IgD-negative memory B cell (primary cell): ENCODE data around the gene LSM7. TPM values are rescaled to one million over a fixed set of nuclear protein-coding genes. Genes with fewer than 3 reads are reported as not detected.
A peak's percentile ranks its signal among the peaks of the same experiment; 100 is the strongest.

Experiments
- H3K27ac Mint-ChIP-seq, 3 donors: one replicate each; pipeline ENCODE4 v1.8.0; 2020 to 2022; ENCODE audit warnings: mild to moderate bottlenecking in 3 of 3, mixed read lengths in 3 of 3, moderate library complexity in 1 of 3
- H3K27me3 Mint-ChIP-seq: one replicate; pipeline ENCODE4 v1.8.0; 2021; ENCODE audit warnings: mixed read lengths
- H3K36me3 Mint-ChIP-seq: one replicate; pipeline ENCODE4 v1.8.0; 2020; ENCODE audit warnings: mild to moderate bottlenecking, mixed read lengths
- H3K4me1 Mint-ChIP-seq, 3 donors: one replicate each; pipeline ENCODE4 v1.8.0; 2020 to 2022; ENCODE audit warnings: mixed read lengths in 3 of 3, mild to moderate bottlenecking in 1 of 3
- H3K4me3 Mint-ChIP-seq, 4 donors: one replicate each; pipeline ENCODE4 v1.8.0; 2020 to 2022; ENCODE audit warnings: mild to moderate bottlenecking in 4 of 4, mixed read lengths in 4 of 4, moderate library complexity in 3 of 4
- H3K9me3 Mint-ChIP-seq, 3 donors: one replicate each; pipeline ENCODE4 v1.8.0; 2020 to 2021; ENCODE audit warnings: mixed read lengths in 3 of 3, mild to moderate bottlenecking in 1 of 3
- polyA plus RNA-seq: library from polyadenylated mRNA; unstranded; fragments of 300-500 nt; fragmentation: Illumina TruSeq; gene quantifications from one replicate; pipeline ENCODE4 v1.2.3, GENCODE V29; 2021

LSM7 gene
- polyA plus RNA-seq, 1 donor from 2014 or later: 308 TPM

- peaks cover 7 to 26% (median 22%) of the 10 kb centered on the region in 3 donors for H3K4me1 Mint-ChIP-seq
- H3K36me3 Mint-ChIP-seq: no peaks in the 10 kb centered on the region
- H3K9me3 Mint-ChIP-seq: peaks cover 5 to 9% (median 7%) of the 10 kb centered on the region in 3 donors
- H3K4me3 Mint-ChIP-seq: peak overlapping the region in 2 of 4 donors; percentile 17 to 60
- H3K27me3 Mint-ChIP-seq: peaks cover 14% of the 10 kb centered on the region
- peak overlapping the region in 1 of 3 donors; percentile 56 for H3K27ac Mint-ChIP-seq
These were observed 15.4 kb downstream of the LSM7 start for GRCh38 chr19:2312820-2313501.

- Mint-ChIP-seq H3K27ac (peak overlapping the region in 2 of 3 donors; percentile 16 to 76), H3K36me3 (no peaks in the 10 kb centered on the region), H3K4me1 (peaks cover 6 to 21% (median 21%) of the 10 kb centered on the region in 3 donors), H3K27me3 (peaks cover 17% of the 10 kb centered on the region), H3K4me3 (no peak overlapping the region), H3K9me3 (peaks cover 5 to 9% (median 7%) of the 10 kb centered on the region in 3 donors)
These were observed 17.3 kb downstream of the LSM7 start for GRCh38 chr19:2311093-2311492.

GRCh38 chr19:2309734-2310362 is 18.5 kb downstream of the LSM7 start:
- Mint-ChIP-seq H3K36me3 (no peaks in the 10 kb centered on the region), H3K4me1 (peaks cover 0 to 12% (median 10%) of the 10 kb centered on the region in 3 donors), H3K4me3 (peak overlapping the region in 1 of 4 donors; percentile 17), H3K27me3 (peaks cover 17% of the 10 kb centered on the region), H3K9me3 (peaks cover under 1 to 3% (median 2%) of the 10 kb centered on the region in 3 donors), H3K27ac (peak overlapping the region in 2 of 3 donors; percentile 46 to 82)

DNA sequence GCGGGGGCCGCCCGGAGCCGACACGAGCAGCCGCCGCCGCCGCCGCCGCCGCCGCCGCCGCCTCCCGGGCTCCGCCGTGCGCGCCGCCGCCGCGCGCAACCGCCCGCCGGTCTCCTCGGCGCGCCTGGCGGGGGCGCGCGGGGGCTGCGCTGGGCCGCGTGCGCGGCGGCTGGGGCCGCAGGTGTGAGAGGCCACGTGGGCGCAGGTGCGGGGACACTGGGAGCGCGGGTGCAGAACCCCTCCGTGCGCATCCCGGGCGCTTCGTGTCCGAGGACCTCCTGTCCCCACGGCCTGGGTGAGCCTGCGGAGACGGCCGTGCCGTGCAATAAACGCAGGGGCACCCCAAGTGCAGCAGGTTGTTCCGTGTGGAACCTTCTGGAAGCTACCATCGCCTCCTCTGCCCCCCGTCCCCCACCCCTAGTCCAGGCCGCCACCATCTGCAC is 20.3 kb downstream of the LSM7 start, which contains the start of gene LINGO3:
TSS of gene LINGO3 (minus strand) at position 41 of the 443 bp plus-strand sequence. CDS start 16,378 bp downstream, outside the sequence.
- peaks cover 16% of the 10 kb centered on the region for H3K27me3 Mint-ChIP-seq
- H3K27ac Mint-ChIP-seq: peak within 1 kb of the TSS; percentile 48 to 85 (median 71)
- H3K9me3 Mint-ChIP-seq: no peaks in the 10 kb centered on the region
- no peaks in the 10 kb centered on the region for H3K36me3 Mint-ChIP-seq
- peak within 1 kb of the TSS; percentile 58 to 93 (median 85) for H3K4me3 Mint-ChIP-seq
- H3K4me1 Mint-ChIP-seq: peaks cover 6 to 17% (median 12%) of the 10 kb centered on the region in 3 donors

DNA sequence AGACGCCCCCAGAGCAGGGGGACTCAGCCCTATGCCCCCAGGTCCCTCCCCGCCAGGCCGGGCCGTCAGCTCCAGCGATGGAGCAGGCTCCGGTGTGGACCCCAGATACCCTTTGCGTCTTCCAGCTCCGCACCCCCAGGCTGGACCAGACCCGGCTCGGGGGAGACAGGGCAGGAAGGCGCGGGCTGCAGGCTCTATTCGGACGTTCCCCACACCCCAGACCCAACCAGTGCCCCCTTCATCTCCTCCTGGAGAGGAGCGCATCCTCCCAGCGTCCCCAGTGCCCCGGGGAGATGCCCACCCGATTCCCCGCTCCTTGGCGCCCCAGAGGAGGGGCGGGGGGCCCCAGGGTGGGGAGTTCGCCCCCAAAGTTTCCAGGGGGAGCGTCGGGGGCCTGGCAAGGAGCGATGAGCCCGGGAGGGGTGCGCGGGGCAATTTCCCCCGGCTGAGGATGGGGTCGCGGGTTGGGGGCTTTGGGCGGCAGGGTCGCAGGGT is 20.8 kb downstream of the LSM7 start:
- Mint-ChIP-seq H3K4me3 (peak overlapping the region in 2 of 4 donors; percentile 22 to 44), H3K27me3 (peaks cover 12% of the 10 kb centered on the region), H3K36me3 (peaks cover 2% of the 10 kb centered on the region), H3K4me1 (peaks cover 12 to 20% (median 13%) of the 10 kb centered on the region in 3 donors), H3K27ac (peak overlapping the region in 1 of 3 donors; percentile 85), H3K9me3 (no peaks in the 10 kb centered on the region)

GRCh38 chr19:2306971-2307370 is 21.4 kb downstream of the LSM7 start:
- peaks cover 12% of the 10 kb centered on the region for H3K27me3 Mint-ChIP-seq
- peak overlapping the region; percentile 40 to 84 (median 48) for H3K4me3 Mint-ChIP-seq
- peaks cover 2% of the 10 kb centered on the region for H3K36me3 Mint-ChIP-seq
- peak overlapping the region in 2 of 3 donors; percentile 48 to 85 for H3K27ac Mint-ChIP-seq
- H3K4me1 Mint-ChIP-seq: peaks cover 12 to 20% (median 13%) of the 10 kb centered on the region in 3 donors
- H3K9me3 Mint-ChIP-seq: no peaks in the 10 kb centered on the region

DNA sequence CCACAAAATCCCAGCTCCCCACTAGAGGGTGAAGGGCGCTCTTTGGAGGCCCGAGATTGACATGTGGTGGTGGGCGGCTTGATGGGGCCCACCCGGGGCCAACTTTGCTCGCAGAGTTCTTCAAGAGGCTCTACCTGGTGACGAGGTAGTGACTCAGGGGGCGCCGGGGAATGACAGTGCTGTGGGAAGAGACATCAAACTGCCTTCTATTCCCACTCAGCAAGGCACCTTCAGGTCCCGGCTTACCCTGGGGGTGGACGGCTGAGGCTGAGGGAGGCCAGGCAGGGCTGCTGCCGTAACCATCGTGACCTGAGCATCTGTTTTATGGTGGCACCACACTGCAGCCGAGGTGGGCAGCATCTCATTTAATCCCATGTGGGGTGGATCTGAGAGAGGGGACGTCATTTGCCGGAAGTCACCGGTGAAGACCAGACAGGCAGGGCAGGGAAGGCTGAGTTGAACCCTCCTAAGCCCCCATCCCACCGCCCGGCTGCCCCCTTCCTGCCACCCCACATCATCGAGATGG is 22.0 kb downstream of the LSM7 start:
- Mint-ChIP-seq H3K4me3 (peak overlapping the region in 3 of 4 donors; percentile 57 to 84 (median 82)), H3K9me3 (no peaks in the 10 kb centered on the region), H3K27ac (peak overlapping the region in 2 of 3 donors; percentile 85 to 90), H3K36me3 (peaks cover 2% of the 10 kb centered on the region), H3K4me1 (peaks cover 12 to 23% (median 16%) of the 10 kb centered on the region in 3 donors), H3K27me3 (peaks cover 12% of the 10 kb centered on the region)

- Mint-ChIP-seq H3K36me3 (peaks cover 2% of the 10 kb centered on the region), H3K27ac (peak overlapping the region; percentile 69 to 90 (median 85)), H3K27me3 (peaks cover 12% of the 10 kb centered on the region)
These were observed 22.7 kb downstream of the LSM7 start for GRCh38 chr19:2305452-2306280.

GRCh38 chr19:2303211-2303798 is 25.1 kb downstream of the LSM7 start:
- H3K27ac Mint-ChIP-seq: peak overlapping the region; percentile 87 to 94 (median 93)
- no peaks in the 10 kb centered on the region for H3K9me3 Mint-ChIP-seq
- H3K4me1 Mint-ChIP-seq: peaks cover 12 to 24% (median 12%) of the 10 kb centered on the region in 3 donors
- H3K27me3 Mint-ChIP-seq: peaks cover 5% of the 10 kb centered on the region
- peak overlapping the region; percentile 78 to 95 (median 82) for H3K4me3 Mint-ChIP-seq
- H3K36me3 Mint-ChIP-seq: peaks cover 2% of the 10 kb centered on the region

More at GRCh38 chr19:2305452-2306280, 22.7 kb downstream of the LSM7 start:
- Mint-ChIP-seq H3K4me1 (peaks cover 12 to 26% (median 18%) of the 10 kb centered on the region in 3 donors), H3K9me3 (no peaks in the 10 kb centered on the region), H3K4me3 (peak overlapping the region in 3 of 4 donors; percentile 28 to 84 (median 82))

GRCh38 chr19:2302319-2303210 is 25.8 kb downstream of the LSM7 start:
- Mint-ChIP-seq H3K27ac (peak overlapping the region; percentile 87 to 94 (median 93)), H3K36me3 (peaks cover 2% of the 10 kb centered on the region), H3K9me3 (no peaks in the 10 kb centered on the region), H3K27me3 (peaks cover 5% of the 10 kb centered on the region), H3K4me1 (peaks cover 11 to 24% (median 12%) of the 10 kb centered on the region in 3 donors), H3K4me3 (peak overlapping the region; percentile 78 to 95 (median 82))

GRCh38 chr19:2300533-2300932 is 27.9 kb downstream of the LSM7 start:
- peak overlapping the region in 2 of 4 donors; percentile 51 to 63 for H3K4me3 Mint-ChIP-seq
- H3K36me3 Mint-ChIP-seq: peaks cover 3% of the 10 kb centered on the region
- no peaks in the 10 kb centered on the region for H3K9me3 Mint-ChIP-seq
- peaks cover 2% of the 10 kb centered on the region for H3K27me3 Mint-ChIP-seq
- H3K4me1 Mint-ChIP-seq: peaks cover 9 to 26% (median 12%) of the 10 kb centered on the region in 3 donors
- H3K27ac Mint-ChIP-seq: peak overlapping the region in 2 of 3 donors; percentile 85 to 87

DNA sequence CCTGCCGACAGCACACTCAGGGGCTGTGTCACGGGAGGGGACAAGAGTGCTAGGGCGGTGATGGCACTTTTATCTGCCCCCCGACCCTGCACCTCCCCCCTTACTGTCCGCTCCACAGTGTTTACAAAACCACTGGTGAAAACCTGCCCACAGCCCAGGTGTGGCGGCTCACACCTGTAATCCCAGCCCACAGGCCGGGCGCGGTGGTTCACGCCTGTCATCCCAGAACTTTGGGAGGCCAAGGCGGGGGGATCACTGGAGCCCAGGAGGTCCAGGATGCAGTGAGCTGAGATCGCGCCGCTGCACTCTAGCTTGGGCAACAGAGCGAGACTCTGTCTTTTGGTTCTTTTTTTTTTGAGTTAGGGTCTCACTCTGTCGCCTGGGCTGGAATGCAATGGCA is 32.2 kb downstream of the LSM7 start:
- Mint-ChIP-seq H3K4me1 (peaks cover 10 to 21% (median 17%) of the 10 kb centered on the region in 3 donors), H3K4me3 (no peak overlapping the region), H3K9me3 (no peaks in the 10 kb centered on the region), H3K27me3 (no peaks in the 10 kb centered on the region), H3K27ac (peak overlapping the region in 2 of 3 donors; percentile 74 to 88), H3K36me3 (peaks cover 5% of the 10 kb centered on the region)
